ENCODE measurements around the gene SLC30A5.

GRCh38 chr5:69099302-69099701 is 5.5 kb downstream of the SLC30A5 start:
- TF ChIP-seq CTCF (conservative IDR thresholded peaks at IDR 0.05 in 1 of 2, IDR thresholded peaks at IDR 0.05 in 1 of 2; ENCODE audit: extremely low read depth in 1 of 2, insufficient read depth in 1 of 2, low read depth in 1 of 2, low read length in 2 of 2) (no peak), EZH2 (IDR thresholded peaks at IDR 0.05; ENCODE audit: borderline replicate concordance, low read length) (no peak)
